Fibroblast of the conjunctiva (primary cell): ENCODE results near the gene CLDND2.

Experiments
- DNase-seq: peaks from one replicate; pipeline ENCODE4 v3.0.0-alpha.2; 2010; ENCODE audit warnings: low read depth

CLDND2 gene

DNA sequence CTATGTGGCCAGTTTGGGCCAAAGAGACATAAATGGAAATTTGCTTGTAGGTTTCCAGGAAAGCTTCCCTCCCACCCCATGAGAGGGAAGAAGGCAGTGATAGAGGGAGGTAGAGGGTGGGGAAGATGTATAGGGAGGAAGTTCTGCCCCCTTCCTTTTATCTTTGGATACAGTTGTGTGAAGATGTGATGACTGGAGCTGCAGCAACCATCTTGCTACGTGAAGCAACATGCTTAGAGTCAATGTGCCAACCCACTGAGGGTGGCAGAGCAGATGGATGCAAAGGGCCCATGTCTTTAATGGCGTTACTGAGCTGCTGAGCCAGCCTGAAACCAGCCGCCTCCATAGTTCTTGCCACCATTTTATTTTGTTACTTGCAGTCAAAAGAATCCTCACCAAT, 37.6 kb downstream of the CLDND2 start:
- DNase-seq = no peak

DNA sequence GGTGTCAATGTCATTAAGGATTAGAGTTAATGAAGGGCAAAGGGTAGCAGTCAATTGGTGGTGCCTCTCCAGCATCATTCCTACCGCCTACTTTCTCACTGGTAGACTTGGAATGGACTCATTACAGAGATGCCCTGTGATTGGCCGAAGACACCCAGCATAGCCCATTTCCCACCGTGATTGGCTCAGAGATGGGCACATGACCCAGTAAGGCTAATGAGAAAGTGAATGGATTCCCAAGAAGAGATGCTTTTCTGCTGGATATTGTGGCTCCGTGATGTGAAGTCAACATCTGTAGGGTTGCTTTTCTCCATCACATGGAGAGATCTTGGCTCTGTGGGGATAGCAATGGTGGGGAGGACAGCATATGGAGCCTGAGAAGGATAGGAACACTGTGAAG, 38.4 kb downstream of the CLDND2 start:
- DNase-seq = no peak

DNA sequence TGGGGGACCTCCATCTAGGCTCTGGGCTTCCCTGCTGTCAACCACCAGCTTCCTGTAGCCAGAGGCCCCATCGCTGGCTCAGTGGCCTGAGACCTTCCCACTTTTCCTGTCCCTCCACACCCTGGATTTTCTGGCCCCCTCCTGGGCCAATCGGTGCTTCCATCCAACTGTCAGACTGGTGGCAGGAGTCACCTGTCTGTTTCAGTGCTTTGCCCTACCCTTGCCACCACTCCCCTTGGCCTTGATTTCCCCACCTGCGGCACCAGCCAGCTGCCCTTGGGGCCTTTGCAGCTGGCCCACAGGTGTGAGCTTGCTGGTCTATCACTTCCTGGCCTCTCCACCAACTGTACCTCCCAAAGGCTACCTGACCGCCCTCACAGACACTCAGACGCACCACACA, 39.4 kb downstream of the CLDND2 start:
- DNase-seq = no peak

DNA sequence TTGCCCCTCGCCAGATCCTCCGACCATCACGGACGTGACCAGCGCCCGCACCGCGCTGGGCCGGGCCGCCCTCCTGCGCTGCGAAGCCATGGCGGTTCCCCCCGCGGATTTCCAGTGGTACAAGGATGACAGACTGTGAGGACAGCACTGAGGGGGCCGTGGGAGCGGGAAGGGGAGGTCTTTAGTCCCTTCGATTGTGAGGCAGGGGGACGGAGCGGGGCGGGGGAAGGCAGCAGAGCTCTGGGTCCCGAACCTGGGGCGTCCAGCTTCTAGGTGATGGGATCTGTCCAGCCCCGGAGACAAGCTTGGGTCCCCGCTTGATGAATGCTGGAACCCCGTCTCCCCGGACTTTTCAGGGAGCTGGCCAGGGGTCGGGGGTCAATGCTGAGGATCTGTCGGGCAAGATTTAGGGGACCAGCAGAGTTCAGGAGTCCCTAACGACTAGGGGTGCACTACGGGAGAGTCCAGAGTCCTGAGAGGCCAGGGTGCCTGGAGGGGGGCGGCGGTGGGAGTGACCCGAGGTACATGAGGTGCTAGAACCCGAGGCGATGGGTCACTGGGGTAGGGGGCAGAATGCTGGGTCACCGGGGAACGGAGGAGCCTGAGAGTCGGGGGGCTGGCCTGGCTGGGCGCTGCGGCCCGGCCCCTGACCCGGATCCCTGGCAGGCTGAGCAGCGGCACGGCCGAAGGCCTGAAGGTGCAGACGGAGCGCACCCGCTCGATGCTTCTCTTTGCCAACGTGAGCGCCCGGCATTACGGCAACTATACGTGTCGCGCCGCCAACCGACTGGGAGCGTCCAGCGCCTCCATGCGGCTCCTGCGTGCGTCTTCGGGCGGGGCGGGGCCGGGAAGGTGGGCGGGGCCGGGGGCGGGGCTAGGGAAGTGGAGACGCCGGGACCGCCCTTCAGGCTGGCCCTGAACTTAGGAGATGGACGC, 41.5 kb downstream of the CLDND2 start:
- DNase-seq = no peak

DNA sequence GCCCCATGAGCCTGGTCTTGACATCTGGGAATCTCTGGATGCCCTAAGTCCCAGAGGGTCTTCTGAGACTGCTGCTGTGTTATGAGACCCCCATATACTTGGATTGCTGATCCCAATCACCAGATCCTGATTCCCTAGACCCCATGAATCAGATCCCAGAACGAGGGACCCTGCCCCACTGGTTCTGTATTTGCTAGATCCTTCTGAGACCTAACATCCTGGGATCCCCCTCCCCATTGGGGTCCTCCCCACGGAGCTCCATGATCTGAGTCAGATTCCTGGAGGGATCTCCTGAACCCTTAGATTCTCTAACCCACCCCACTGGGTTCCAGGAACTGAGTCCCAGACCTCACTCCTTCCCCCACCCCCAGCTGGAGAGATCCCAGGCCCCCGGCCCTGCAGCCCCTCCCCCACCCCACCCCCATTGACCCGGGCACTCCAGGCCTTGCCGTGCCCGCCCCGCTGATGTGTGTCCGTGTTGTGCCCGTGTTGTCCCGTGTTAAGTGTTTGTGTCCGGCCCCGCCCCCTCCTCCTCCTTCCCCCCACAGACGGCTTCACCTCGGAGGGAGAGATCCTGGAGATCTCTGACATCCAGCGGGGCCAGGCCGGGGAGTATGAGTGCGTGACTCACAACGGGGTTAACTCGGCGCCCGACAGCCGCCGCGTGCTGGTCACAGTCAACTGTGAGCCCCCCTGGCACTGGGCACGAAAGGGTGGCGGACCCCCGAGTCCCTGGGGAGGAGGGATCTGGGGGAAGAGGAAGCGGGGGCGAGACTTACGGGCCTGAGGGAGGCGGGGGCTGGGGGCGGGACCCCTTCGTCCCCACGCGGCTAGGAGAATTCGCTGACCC, 42.4 kb downstream of the CLDND2 start:
- no peak for DNase-seq

DNA sequence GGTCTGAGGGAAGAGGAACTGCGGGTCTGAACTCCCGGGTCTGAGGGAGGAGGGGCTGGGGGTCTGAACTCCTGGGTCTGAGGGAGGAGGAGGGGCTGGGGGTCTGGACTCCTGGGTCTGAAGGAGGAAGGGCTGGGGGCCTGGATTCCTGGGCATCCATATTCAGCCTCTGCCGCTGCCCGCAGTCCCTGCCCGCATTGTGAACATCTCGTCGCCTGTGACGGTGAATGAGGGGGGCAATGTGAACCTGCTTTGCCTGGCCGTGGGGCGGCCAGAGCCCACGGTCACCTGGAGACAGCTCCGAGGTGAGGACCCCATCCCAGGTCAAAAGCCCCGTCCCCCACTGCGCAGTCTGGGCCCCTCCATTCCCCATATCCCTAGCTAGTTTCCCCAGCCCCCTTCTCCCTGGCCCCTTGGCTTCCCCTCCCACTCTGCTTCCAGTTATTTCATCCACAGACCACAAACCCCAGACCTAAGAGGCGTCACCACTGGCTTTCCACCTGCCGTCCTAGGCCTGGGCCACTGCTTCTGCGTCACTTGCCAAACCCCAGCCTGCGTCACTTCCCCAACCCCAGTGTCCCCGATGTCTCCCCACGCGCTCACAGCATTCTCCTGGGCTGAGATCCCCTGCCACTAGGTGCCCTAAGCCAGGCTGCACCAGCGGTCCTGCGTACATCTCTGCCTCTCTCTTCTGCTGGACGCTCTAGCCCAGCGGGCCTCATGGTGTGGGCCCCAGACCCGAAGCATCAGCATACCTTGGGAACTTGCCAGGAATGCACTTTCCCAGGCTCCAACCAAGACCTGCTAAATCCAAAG, 43.4 kb downstream of the CLDND2 start:
- DNase-seq = no peak

DNA sequence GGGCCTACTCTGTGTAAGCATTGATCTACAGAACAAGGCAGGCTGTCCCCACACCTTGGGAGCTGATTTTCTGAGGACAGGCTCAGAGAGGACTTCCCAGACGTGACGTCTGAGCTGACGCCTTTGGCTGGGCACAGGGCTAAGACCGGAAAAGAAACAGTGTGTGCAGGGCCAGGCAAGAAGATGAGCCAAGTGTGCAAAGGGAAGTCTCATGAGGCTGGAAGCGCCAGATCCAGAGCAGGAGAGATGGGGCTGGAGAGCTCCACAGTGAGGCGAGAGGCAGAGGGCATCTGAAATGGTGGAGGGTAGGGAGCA, 44.7 kb downstream of the CLDND2 start:
- no peak for DNase-seq

DNA sequence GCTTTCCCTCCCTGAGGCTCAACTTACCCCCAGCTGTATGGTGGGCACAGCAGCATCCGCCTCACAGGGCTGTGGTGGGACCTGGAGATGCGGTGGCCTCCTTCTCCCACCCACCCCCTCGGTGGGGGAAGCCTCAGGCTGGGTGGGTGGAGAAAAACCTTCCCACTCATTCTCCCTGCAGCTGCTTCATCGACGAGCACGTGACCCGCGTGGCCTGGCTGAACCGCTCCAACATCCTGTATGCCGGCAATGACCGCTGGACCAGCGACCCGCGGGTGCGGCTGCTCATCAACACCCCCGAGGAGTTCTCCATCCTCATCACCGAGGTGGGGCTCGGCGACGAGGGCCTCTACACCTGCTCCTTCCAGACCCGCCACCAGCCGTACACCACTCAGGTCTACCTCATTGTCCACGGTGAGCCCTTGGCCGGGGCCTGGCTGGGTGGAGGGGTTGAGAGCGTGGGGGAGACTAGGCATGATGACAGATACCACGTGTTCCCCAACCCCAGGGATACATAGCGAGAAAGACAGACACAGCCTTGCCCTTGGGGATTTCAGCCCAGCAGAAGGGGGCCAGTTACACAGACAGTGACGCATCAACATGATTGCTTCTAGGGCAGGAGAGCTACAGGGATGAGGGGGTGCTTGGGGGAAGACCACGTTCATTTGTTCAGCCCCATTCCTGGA, 45.2 kb downstream of the CLDND2 start:
- DNase-seq = no peak

DNA sequence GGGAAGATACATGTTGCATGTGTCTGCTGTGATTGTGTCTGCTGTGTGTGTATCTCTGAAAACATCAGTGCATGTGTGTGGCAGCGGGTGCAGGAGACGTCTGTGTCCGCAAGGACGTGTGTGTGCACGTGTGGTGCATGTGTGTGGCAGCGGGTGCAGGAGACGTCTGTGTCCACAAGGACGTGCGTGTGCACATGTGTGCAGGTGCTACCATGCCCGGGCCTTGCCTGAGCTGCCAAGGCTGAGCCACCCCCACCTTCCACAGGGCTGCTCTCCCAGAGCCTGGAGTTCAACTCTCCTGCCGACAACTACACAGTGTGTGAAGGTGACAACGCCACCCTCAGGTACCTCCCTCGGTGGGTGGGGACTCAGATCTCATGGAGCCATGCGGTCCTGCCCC, 47.0 kb downstream of the CLDND2 start:
- DNase-seq = no peak

DNA sequence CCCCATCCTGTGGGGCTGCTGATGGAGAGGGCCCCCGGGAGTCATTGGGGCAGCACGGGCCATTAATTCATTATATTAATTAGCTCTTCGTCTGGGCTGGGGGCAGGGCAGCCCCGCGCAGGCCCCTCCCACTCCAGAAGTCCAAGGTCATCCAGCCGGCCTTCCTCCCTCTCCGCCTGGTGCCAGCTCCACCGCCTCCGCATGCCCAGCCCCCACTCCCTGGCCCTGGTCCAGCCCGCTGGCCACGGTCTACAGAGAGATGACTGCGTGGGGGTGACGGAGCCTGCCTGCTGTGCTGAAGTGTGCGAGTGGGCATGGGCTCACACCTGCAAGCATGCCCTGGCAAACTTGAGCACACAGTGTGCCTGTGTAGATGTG, 48.5 kb downstream of the CLDND2 start:
- DNase-seq = no peak

DNA sequence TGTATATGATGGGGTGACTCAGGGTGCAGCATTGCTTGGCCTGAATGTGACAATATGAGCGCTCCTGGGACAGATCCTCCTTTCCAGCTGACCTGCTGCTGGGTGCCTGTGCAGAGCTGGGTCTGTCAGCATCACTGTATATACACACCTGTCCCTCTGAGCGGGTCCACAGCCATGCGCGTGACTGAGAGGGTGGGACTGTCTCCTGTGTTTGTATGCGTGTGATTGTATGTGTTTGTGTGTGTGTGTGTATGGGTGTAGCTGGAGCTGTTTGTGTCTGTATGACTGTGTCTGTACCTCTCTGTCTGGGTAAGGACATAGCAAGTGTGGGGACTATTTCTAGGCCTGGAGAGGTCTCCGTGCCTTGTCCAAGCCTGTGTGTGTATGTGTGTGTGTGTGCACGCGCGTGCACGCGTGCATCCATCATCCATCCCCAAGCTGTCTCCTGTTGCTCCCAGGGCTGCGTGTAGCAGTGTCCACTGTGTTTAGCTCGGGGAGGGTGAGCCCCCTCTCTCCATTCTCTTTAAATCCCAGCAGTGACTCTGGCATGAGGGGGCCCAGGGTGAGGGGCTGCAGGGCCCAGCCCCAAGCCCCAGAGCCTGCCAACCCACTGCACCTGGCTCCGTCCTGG, 49.0 kb downstream of the CLDND2 start:
- no peak for DNase-seq

DNA sequence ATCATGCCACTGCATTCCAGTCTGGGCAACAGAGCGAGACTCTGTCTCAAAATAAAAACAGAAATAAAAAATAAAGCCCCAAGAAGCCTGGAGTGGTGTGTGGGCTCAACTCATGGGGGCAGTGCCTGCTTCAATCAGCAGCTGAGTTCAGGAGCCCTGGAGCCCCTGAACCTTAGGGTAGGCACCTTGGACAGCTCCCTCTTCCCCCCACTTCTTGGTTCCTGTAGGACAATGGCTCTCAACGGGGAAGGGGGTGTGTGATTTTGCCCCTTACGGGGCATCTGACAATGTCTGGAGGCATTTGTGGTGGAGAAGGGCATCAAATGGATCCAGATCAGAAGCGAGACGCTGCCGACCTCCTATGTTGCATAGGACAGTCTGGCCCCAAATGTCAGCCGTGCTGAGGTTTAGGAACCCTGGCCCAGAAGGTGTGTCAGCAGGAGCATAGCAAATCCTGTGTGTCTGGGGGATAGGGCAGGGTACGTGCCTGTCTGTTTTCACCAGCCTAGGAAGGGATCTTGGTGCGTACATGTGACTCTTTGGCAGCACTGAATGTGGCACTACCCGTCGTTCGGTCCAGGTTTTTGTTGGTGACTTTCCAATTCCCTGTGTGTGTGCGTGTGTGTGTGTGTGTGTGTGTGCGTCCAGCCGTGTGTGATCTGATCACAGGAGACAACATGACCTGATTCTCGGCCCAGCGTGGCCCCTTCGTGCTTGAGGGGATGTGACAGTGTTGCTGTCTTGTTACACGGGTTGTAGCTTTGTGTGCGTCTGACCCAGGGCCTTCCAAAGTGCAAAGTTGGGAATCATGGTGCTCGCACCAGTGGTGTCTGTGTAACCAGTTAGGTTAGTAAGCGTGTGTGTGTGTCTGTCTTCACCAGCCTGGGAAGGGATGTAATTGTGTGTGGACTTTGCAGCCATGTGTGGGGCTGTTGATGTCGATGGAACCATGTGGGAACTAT, 49.8 kb downstream of the CLDND2 start:
- no peak for DNase-seq

DNA sequence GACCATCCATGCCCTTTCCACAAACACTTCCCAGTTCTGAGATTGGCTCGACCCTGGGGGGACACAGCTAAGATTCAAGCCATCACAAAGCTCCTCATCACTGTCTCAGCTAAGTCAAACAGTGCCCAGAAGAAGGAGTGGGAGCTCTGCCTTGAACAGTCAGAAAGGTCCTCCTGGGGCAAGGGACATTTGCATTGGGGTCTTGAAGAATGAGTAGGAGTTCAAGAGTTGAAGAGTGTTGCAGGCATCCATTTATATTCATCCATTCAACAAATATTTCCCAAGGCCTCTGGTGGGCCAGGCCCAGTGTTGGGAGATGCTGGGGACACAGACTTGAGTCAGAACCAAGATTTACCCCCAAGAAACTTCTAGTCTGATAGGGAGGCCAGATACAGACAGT, 50.8 kb downstream of the CLDND2 start:
- DNase-seq = no peak

DNA sequence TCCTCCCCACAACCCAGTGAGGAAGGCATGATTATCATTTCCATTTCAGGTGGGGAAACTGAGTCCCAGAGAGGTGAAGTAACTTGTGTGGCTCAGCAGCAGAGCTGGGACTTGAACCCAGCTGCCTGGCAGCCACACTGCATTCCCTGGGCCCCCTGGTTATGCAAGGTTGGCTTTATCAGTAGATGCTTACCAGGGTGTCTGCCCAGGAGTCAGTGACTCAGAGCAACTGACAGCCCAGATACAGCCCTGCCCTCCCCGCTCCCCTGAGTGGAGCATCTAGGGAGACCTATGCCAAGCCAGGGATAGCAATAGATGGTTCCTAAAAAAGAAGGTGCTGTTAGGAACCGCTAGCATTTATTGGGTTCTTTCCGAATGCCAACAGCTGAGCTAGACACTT, 51.4 kb downstream of the CLDND2 start:
- DNase-seq = no peak
